GM21737 (cell line): Measurements from ENCODE around the gene ZNF668.
"Not testable (repeated sequence)": the region's sequence is repeated elsewhere in the genome, so short reads cannot be mapped to it uniquely, and the experiment has no call there.

Experiments
- ATAC-seq: cut with Tn5 transposase; IDR thresholded peaks from one replicate; pipeline ENCODE4 v1.9.1; 2021; ENCODE audit warnings: mild to moderate bottlenecking, moderate library complexity; ENCODE audit not compliant: unreplicated experiment

The ZNF668 gene

GRCh38 chr16:31100876-31101641 lies 27.0 kb upstream of the ZNF668 start:
- not testable (repeated sequence) for ATAC-seq

GRCh38 chr16:31099860-31100638 lies 26.0 kb upstream of the ZNF668 start:
- ATAC-seq: no peak

- ATAC-seq: peak; percentile 84
Observed at GRCh38 chr16:31094424-31095120, 20.5 kb upstream of the ZNF668 start, which contains the start of gene VKORC1. Gene VKORC1 (minus strand): TSS chr16:31094797. CDS start chr16:31094729, 68 bp downstream.

- ATAC-seq: no peak
Observed at GRCh38 chr16:31094088-31094423, 20.0 kb upstream of the ZNF668 start.

GRCh38 chr16:31093132-31093703 lies 19.2 kb upstream of the ZNF668 start:
- no peak for ATAC-seq

- ATAC-seq: no peak
Observed at GRCh38 chr16:31092330-31092729, 18.3 kb upstream of the ZNF668 start.

- ATAC-seq: no peak
Observed at GRCh38 chr16:31090540-31090939, 16.5 kb upstream of the ZNF668 start.

GRCh38 chr16:31089199-31089598 lies 15.2 kb upstream of the ZNF668 start:
- no peak for ATAC-seq

GRCh38 chr16:31088459-31089183 lies 14.6 kb upstream of the ZNF668 start, which contains the start of gene PRSS53:
Gene PRSS53 (minus strand): TSS chr16:31088943. CDS start chr16:31088809, 134 bp downstream.
- no peak for ATAC-seq

- no peak for ATAC-seq
Observed at GRCh38 chr16:31087971-31088370, 13.9 kb upstream of the ZNF668 start.

GRCh38 chr16:31087481-31087880 lies 13.4 kb upstream of the ZNF668 start:
- no peak for ATAC-seq

- no peak for ATAC-seq
Observed at GRCh38 chr16:31086629-31086906, 12.5 kb upstream of the ZNF668 start.

GRCh38 chr16:31085873-31086628 lies 12.0 kb upstream of the ZNF668 start:
- ATAC-seq: no peak

- ATAC-seq: no peak
Observed at GRCh38 chr16:31085411-31085810, 11.4 kb upstream of the ZNF668 start.

- ATAC-seq: no peak
Observed at GRCh38 chr16:31084584-31085302, 10.7 kb upstream of the ZNF668 start.

GRCh38 chr16:31083981-31084380 lies 9.9 kb upstream of the ZNF668 start:
- ATAC-seq: no peak

GRCh38 chr16:31083556-31083955 lies 9.5 kb upstream of the ZNF668 start:
- no peak for ATAC-seq

GRCh38 chr16:31083081-31083480 lies 9.0 kb upstream of the ZNF668 start:
- no peak for ATAC-seq

GRCh38 chr16:31082368-31083045 lies 8.5 kb upstream of the ZNF668 start:
- no peak for ATAC-seq
